HepG2 (cell line): Measurements from ENCODE around the gene TECPR1. TPM values are rescaled to one million over a fixed set of nuclear protein-coding genes. Genes with fewer than 3 reads are reported as not detected.

ENCODE experiments used
- ATAC-seq: fragments of 200-7000 bp; cut with Tn5 transposase; 3 replicates; pipeline ENCODE4 v1.9.1; 2020; ENCODE audit warnings: mild to moderate bottlenecking, moderate library complexity
- BruUV-seq: library from RNA; stranded (reverse); fragments of 400-500 nt; replicated peaks from 2 replicates; lab custom pipeline; 2021; lab: Mats Ljungman, UMichigan
- CTCF ChIA-PET: fragments of 300-600 bp; formaldehyde crosslinking; extraction: SDS; loops from one replicate; lab custom pipeline; 2021; ENCODE audit warnings: low total read pairs, inconsistent platforms, low intra/inter-chr PET ratio; lab: Yijun Ruan, JAX
- POLR2A ChIA-PET: fragments of 350-600 bp; sonication (Branson Sonifier 250); formaldehyde crosslinking; loops from one replicate; lab custom pipeline; 2020; ENCODE audit warnings: antibody characterized with exemption, inconsistent platforms; lab: Yijun Ruan, JAX
- DNase-seq: peaks from one replicate; pipeline ENCODE4 v3.0.0-alpha.2; 2015; ENCODE audit warnings: low spot score
- FAIRE-seq: peaks from 3 replicates; lab custom pipeline; 2011; peaks lifted over from hg19 to GRCh38; lab: Jason Lieb, UNC
- H2AFZ ChIP-seq: one replicate; pipeline ENCODE4 v1.6.1; 2011; ENCODE audit warnings: low read length, inconsistent platforms
- H3K27ac ChIP-seq: fragments of 300-600 bp; 3 replicates; pipeline ENCODE4 v1.8.0; 2011; ENCODE audit warnings: mixed run types, mild to moderate bottlenecking, mixed read lengths, low read length, inconsistent platforms; ENCODE audit not compliant: insufficient read depth; ENCODE audit errors: extremely low read length
- H3K27me3 ChIP-seq, 2 experiments: fragments of 200-600 bp in 1 of 2; 2 replicates in 1 of 2; 3 replicates in 1 of 2; pipeline versions ENCODE4 v1.6.0 to v1.8.0; 2011; ENCODE audit warnings: low read length in 2 of 2, mild to moderate bottlenecking in 2 of 2, moderate library complexity in 2 of 2, inconsistent platforms in 1 of 2; ENCODE audit not compliant: insufficient read depth in 2 of 2, control insufficient read depth in 1 of 2
- H3K36me3 ChIP-seq, 2 experiments: fragments of 200-600 bp in 1 of 2; replicated peaks in 1 of 2; 2 replicates in 1 of 2; 3 replicates in 1 of 2; pipeline versions ENCODE4 v1.5.1 to v1.8.0; 2011; ENCODE audit warnings: low read length in 2 of 2, inconsistent platforms in 1 of 2; ENCODE audit not compliant: insufficient read depth in 2 of 2, control insufficient read depth in 1 of 2
- H3K4me1 ChIP-seq: 2 replicates; pipeline ENCODE4 v1.5.1; 2012; ENCODE audit warnings: low read length, inconsistent platforms; ENCODE audit not compliant: insufficient read depth
- H3K4me2 ChIP-seq: 2 replicates; pipeline ENCODE4 v1.6.0; 2011; ENCODE audit warnings: low read depth, low read length, inconsistent platforms
- H3K4me3 ChIP-seq, 3 experiments: fragments of 200-600 bp in 1 of 3; sonication (generic), shearing (Covaris generic) in 1 of 3; replicated peaks in 1 of 3; 2 replicates each; pipeline ENCODE4 v1.5.1; 2011 to 2016; ENCODE audit warnings: low read length in 3 of 3, inconsistent platforms in 2 of 3, low read depth in 2 of 3, mild to moderate bottlenecking in 2 of 3, control low read depth in 1 of 3, mixed read lengths in 1 of 3; ENCODE audit not compliant: insufficient read depth in 1 of 3
- H3K79me2 ChIP-seq: one replicate; pipeline ENCODE4 v1.6.1; 2011; ENCODE audit warnings: low read length, inconsistent platforms; ENCODE audit not compliant: insufficient read depth
- H3K9ac ChIP-seq: 2 replicates; pipeline ENCODE4 v1.6.0; 2011; ENCODE audit warnings: mild to moderate bottlenecking, low read depth, low read length, inconsistent platforms; ENCODE audit not compliant: insufficient read depth
- H3K9me3 ChIP-seq: 2 replicates; pipeline ENCODE4 v1.5.1; 2012; ENCODE audit warnings: mild to moderate bottlenecking, low read length
- H4K20me1 ChIP-seq: 2 replicates; pipeline ENCODE4 v1.6.0; 2011; ENCODE audit warnings: inconsistent platforms, mild to moderate bottlenecking, low read length, moderate library complexity; ENCODE audit not compliant: insufficient read depth
- ZHX2 ChIP-seq, 2 experiments: sonication (generic) in 1 of 2; formaldehyde crosslinking in 1 of 2; IDR thresholded peaks; 2 replicates each; pipeline versions ENCODE4 v1.6.1 to v1.9.0; 2014 to 2022; ENCODE audit warnings: antibody characterized with exemption in 1 of 2, borderline replicate concordance in 1 of 2, inconsistent platforms in 1 of 2, low read depth in 1 of 2, missing genetic modification reagents in 1 of 2
- ZNF562 ChIP-seq: sonication (generic); formaldehyde crosslinking; IDR thresholded peaks from 2 replicates; pipeline ENCODE4 v1.8.0; 2022; ENCODE audit warnings: missing genetic modification reagents, borderline replicate concordance
- WGBS: methylation state at CpG from one replicate; pipeline ENCODE4 v1.1.6; 2017; ENCODE audit warnings: low lambda C conversion rate; 5-methylcytosine and 5-hydroxymethylcytosine counted together
- in situ Hi-C: cut with HindIII; loops from 2 replicates; pipeline ENCODE4 v1.10.0; 2017; ENCODE audit warnings: low pct_unique_long_range_greater_than_20kb; ENCODE audit not compliant: extremely low pct_ligation_motif_present
- intact Hi-C: fragments of 100-400 bp; cut with micrococcal nuclease; formaldehyde crosslinking; loops from one replicate; pipeline ENCODE4 v1.10.0; 2022; ENCODE audit not compliant: unreplicated experiment
- polyA plus RNA-seq, 8 experiments: library from polyadenylated mRNA; depleted of rRNA in 3 of 8; stranded (reverse) in 7 of 8; unstranded in 1 of 8; fragments of >200 nt; fragmentation: Illumina TruSeq in 4 of 8; extraction: Trizol in 4 of 8; gene quantifications; 2 replicates each; pipeline versions ENCODE4 v1.2.1 to v1.2.3, GENCODE V29; 2011 to 2016; ENCODE audit warnings: low read depth in 4 of 8, missing spikeins in 1 of 8, mixed read lengths in 1 of 8; ENCODE audit not compliant: insufficient read depth in 1 of 8
- total RNA-seq, 5 experiments: library from RNA; depleted of rRNA; stranded (reverse); fragments of >200 nt; fragmentation: Illumina TruSeq; extraction: Trizol; gene quantifications; 2 replicates each; pipeline ENCODE4 v1.2.3, GENCODE V29; 2016; ENCODE audit warnings: low read depth in 1 of 5
- TF ChIP-seq, protein P1 (sequence below): sonication (generic); formaldehyde crosslinking; conservative IDR thresholded peaks from 2 replicates; pipeline ENCODE4 v1.4.0; 2020; ENCODE audit warnings: missing genetic modification reagents

Gene TECPR1
- total and polyA plus RNA-seq, 2 of the 13 experiments (the other 11 are each of a cell fraction or from before 2014, with no cell fraction given), result 2.3 to 6.3 TPM

- no peak overlapping the region for H3K27ac ChIP-seq
- DNase-seq, result no peak
- ATAC-seq, result no peak
- H3K9me3 ChIP-seq, result no peaks in the 10 kb centered on the region
- H2AFZ ChIP-seq, result no peak overlapping the region
- TF ChIP-seq ZNF562 (CRISPR knock-in tag) (no peak), ZHX2 (IDR thresholded peaks at IDR 0.05; ENCODE audit: low read depth) (no peak), ZHX2 (CRISPR knock-in tag; IDR thresholded peaks at IDR 0.05; ENCODE audit: borderline replicate concordance) (no peak)
- TF ChIP-seq, protein P1, sequence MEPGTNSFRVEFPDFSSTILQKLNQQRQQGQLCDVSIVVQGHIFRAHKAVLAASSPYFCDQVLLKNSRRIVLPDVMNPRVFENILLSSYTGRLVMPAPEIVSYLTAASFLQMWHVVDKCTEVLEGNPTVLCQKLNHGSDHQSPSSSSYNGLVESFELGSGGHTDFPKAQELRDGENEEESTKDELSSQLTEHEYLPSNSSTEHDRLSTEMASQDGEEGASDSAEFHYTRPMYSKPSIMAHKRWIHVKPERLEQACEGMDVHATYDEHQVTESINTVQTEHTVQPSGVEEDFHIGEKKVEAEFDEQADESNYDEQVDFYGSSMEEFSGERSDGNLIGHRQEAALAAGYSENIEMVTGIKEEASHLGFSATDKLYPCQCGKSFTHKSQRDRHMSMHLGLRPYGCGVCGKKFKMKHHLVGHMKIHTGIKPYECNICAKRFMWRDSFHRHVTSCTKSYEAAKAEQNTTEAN, result no peak
- WGBS, result 94% methylated on average over 15 of the region's 15 CpGs
- 0 out of 2 replicates have a peak, but pooled peaks cover 6% of the 10 kb centered on the region for H3K4me1 ChIP-seq
- POLR2A ChIA-PET, result interaction anchor here (1.0 to 1.2 kb wide), 2 partner anchors 12 to 123 kb away, joined by 3 to 4 read pairs; no protein-coding TSS in a partner anchor
- intact Hi-C loops (loop anchor here (2.0 kb wide), 1 partner anchor 106 kb away; the partner anchor contains the start of gene BAIAP2L1), in situ Hi-C loops (loop anchor here (5.0 to 10.0 kb wide), 2 partner anchors 103 to 550 kb away; no protein-coding TSS in a partner anchor)
- FAIRE-seq, result no peak
- no peaks in the 10 kb centered on the region for H3K27me3 ChIP-seq
- H4K20me1 ChIP-seq, result peaks cover 13% of the 10 kb centered on the region; the same call in 1 of the 2 replicates
- no TSS peak for BruUV-seq
- no peak overlapping the region for H3K9ac ChIP-seq
- H3K4me3 ChIP-seq, result no peak overlapping the region
- H3K36me3 ChIP-seq, result peaks cover 18 to 40% of the 10 kb centered on the region in 2 experiments; a peak in 4 of 5 replicates
- CTCF ChIA-PET, result interaction anchor here (1.2 to 1.6 kb wide), 2 partner anchors 107 to 451 kb away, joined by 4 to 9 read pairs; partner anchors contain the start of gene BAIAP2L1
- peaks cover under 1% of the 10 kb centered on the region for H3K79me2 ChIP-seq
- no peak overlapping the region for H3K4me2 ChIP-seq
These were observed 42.3 kb upstream of the TECPR1 start for GRCh38 chr7:98294326-98294725.
